Activated T-helper 2 cell treated with anti-CD3 and anti-CD28 coated beads, Interferon-gamma antibody, Interleukin-2, Interleukin-4, amounts not matched to agents 10 μg/mL and 5 μg/mL and 100 μg/mL, durations not matched to agents 14 hours and 24 hours and 36 hours (primary cell): ENCODE data around the gene CREB3L4. TPM values are rescaled to one million over a fixed set of nuclear protein-coding genes. Genes with fewer than 3 reads are reported as not detected.

Experiments used
- DNase-seq: peaks from one replicate; pipeline ENCODE4 v3.0.0; 2021; ENCODE audit warnings: low spot score
- H3K27ac Mint-ChIP-seq: one replicate; pipeline ENCODE4 v1.8.0; 2021; ENCODE audit warnings: mixed read lengths
- H3K27me3 Mint-ChIP-seq: one replicate; pipeline ENCODE4 v1.8.0; 2021; ENCODE audit warnings: low read depth, mixed read lengths
- H3K36me3 Mint-ChIP-seq: one replicate; pipeline ENCODE4 v1.8.0; 2021; ENCODE audit warnings: low read depth, mixed read lengths
- H3K4me1 Mint-ChIP-seq: one replicate; pipeline ENCODE4 v1.8.0; 2021; ENCODE audit warnings: low read depth, mixed read lengths
- H3K4me3 Mint-ChIP-seq: one replicate; pipeline ENCODE4 v1.8.0; 2021; ENCODE audit warnings: low read depth, mild to moderate bottlenecking, moderate library complexity, mixed read lengths
- H3K9me3 Mint-ChIP-seq: one replicate; pipeline ENCODE4 v1.8.0; 2021; ENCODE audit warnings: mixed read lengths
- intact Hi-C: fragments of 100-400 bp; cut with micrococcal nuclease; formaldehyde crosslinking; loops from one replicate; pipeline ENCODE4 v1.15.1; 2023
- total RNA-seq: library from RNA; stranded (reverse); gene quantifications from 2 replicates; pipeline ENCODE4 v1.2.3, GENCODE V29; 2022

The CREB3L4 gene
- total RNA-seq, 1 donor from 2014 or later = 12.5 TPM

- Mint-ChIP-seq H3K27me3 (no peaks in the 10 kb centered on the region), H3K36me3 (peaks cover 41% of the 10 kb centered on the region), H3K9me3 (no peaks in the 10 kb centered on the region), H3K4me3 (peak overlapping the region; percentile 97), H3K27ac (peak overlapping the region; percentile 94), H3K4me1 (peaks cover 49% of the 10 kb centered on the region)
- DNase-seq = peak; percentile 39
- intact Hi-C loops = loop anchor here (1.0 kb wide), 3 partner anchors 10 to 34 kb away; partner anchors contain the start of genes CREB3L4 and DENND4B
Observed at GRCh38 chr1:153957744-153958110, 10.0 kb upstream of the CREB3L4 start.

- peak; percentile 96 for DNase-seq
- H3K27me3 Mint-ChIP-seq = no peaks in the 10 kb centered on the region
- no peaks in the 10 kb centered on the region for H3K9me3 Mint-ChIP-seq
- H3K4me3 Mint-ChIP-seq = peak within 1 kb of the TSS; percentile 97
- peaks cover 38% of the 10 kb centered on the region for H3K36me3 Mint-ChIP-seq
- peaks cover 51% of the 10 kb centered on the region for H3K4me1 Mint-ChIP-seq
- intact Hi-C loops = loop anchor here (1.0 kb wide), 3 partner anchors 9 to 35 kb away; partner anchors contain the start of genes CREB3L4 and DENND4B
- H3K27ac Mint-ChIP-seq = peak within 1 kb of the TSS; percentile 94
Observed at GRCh38 chr1:153958111-153958960, 9.4 kb upstream of the CREB3L4 start, which contains the start of gene CRTC2. Gene CRTC2 (minus strand): TSS chr1:153958612. CDS start chr1:153958497, 115 bp downstream.

DNA sequence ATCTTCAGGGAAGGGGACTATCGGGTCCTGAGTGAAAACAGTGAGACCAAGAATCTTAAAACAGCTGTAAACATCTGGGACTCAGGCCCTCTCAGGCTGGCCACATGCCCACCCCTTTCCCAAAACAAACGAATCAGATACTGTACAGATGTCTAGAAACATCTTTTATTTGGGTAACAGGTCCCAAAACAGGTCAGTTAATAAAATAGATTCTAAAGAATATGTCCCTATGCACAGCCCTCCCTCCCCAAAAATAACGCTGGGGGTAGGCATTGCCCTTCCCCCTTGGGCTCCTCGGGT lies 8.8 kb upstream of the CREB3L4 start:
- no peak for DNase-seq
- no peaks in the 10 kb centered on the region for H3K27me3 Mint-ChIP-seq
- H3K27ac Mint-ChIP-seq = peak overlapping the region; percentile 94
- H3K4me1 Mint-ChIP-seq = peaks cover 53% of the 10 kb centered on the region
- H3K36me3 Mint-ChIP-seq = peaks cover 34% of the 10 kb centered on the region
- H3K4me3 Mint-ChIP-seq = peak overlapping the region; percentile 97
- intact Hi-C loops = loop anchor here (1.0 kb wide), 3 partner anchors 8 to 36 kb away; partner anchors contain the start of genes CREB3L4 and DENND4B
- no peaks in the 10 kb centered on the region for H3K9me3 Mint-ChIP-seq

DNA sequence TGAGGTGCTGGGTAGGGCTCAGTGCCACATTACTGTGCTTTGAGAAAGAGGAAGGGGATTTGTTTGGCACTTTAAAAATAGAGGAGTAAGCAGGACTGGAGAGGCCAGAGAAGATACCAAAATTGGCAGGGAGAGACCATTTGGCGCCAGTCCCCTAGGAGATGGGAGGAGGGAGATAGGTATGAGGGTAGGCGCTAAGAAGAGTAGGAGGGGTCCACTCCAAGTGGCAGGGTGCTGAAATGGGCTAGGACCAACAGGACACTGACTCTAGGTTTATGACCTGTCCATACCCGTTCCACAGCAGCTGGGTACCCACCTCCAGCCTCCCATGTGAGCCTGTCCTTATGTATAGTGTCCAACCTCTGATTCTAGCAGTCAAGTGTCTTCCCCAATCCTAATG lies 8.2 kb upstream of the CREB3L4 start:
- H3K4me1 Mint-ChIP-seq = peaks cover 53% of the 10 kb centered on the region
- intact Hi-C loops = no loop called here
- peak overlapping the region; percentile 50 for H3K27ac Mint-ChIP-seq

GRCh38 chr1:153960206-153960605 lies 7.5 kb upstream of the CREB3L4 start:
- Mint-ChIP-seq H3K9me3 (no peaks in the 10 kb centered on the region), H3K27ac (no peak overlapping the region), H3K27me3 (no peaks in the 10 kb centered on the region), H3K4me1 (peaks cover 53% of the 10 kb centered on the region), H3K4me3 (no peak overlapping the region), H3K36me3 (peaks cover 27% of the 10 kb centered on the region)
- intact Hi-C loops = loop anchor here (10.0 kb wide), 1 partner anchor 415 kb away; the partner anchor contains the start of genes S100A3, S100A4 and S100A5
- DNase-seq = no peak

More for the DNA sequence above, 8.2 kb upstream of the CREB3L4 start:
- Mint-ChIP-seq H3K36me3 (peaks cover 29% of the 10 kb centered on the region), H3K4me3 (no peak overlapping the region), H3K9me3 (no peaks in the 10 kb centered on the region), H3K27me3 (no peaks in the 10 kb centered on the region)
- DNase-seq = no peak

- H3K4me1 Mint-ChIP-seq = peaks cover 50% of the 10 kb centered on the region
- intact Hi-C loops = loop anchor here (10.0 kb wide), 1 partner anchor 417 kb away; the partner anchor contains the start of genes S100A3, S100A4 and S100A5
- no peaks in the 10 kb centered on the region for H3K27me3 Mint-ChIP-seq
- peak overlapping the region; percentile 54 for H3K4me3 Mint-ChIP-seq
- no peak for DNase-seq
- H3K36me3 Mint-ChIP-seq = peaks cover 36% of the 10 kb centered on the region
- no peaks in the 10 kb centered on the region for H3K9me3 Mint-ChIP-seq
- peak overlapping the region; percentile 25 for H3K27ac Mint-ChIP-seq
Observed at GRCh38 chr1:153961421-153961820, 6.3 kb upstream of the CREB3L4 start.

GRCh38 chr1:153962088-153963029 lies 5.3 kb upstream of the CREB3L4 start:
- intact Hi-C loops = loop anchor here (2.0 to 10.0 kb wide), 2 partner anchors 14 to 418 kb away; partner anchors contain the start of genes JTB, S100A3, S100A4 and S100A5
- H3K36me3 Mint-ChIP-seq = peaks cover 38% of the 10 kb centered on the region
- peak overlapping the region; percentile 84 for H3K4me3 Mint-ChIP-seq
- no peaks in the 10 kb centered on the region for H3K27me3 Mint-ChIP-seq
- peaks cover 46% of the 10 kb centered on the region for H3K4me1 Mint-ChIP-seq
- peak overlapping the region; percentile 86 for H3K27ac Mint-ChIP-seq
- DNase-seq = no peak
- H3K9me3 Mint-ChIP-seq = no peaks in the 10 kb centered on the region

DNA sequence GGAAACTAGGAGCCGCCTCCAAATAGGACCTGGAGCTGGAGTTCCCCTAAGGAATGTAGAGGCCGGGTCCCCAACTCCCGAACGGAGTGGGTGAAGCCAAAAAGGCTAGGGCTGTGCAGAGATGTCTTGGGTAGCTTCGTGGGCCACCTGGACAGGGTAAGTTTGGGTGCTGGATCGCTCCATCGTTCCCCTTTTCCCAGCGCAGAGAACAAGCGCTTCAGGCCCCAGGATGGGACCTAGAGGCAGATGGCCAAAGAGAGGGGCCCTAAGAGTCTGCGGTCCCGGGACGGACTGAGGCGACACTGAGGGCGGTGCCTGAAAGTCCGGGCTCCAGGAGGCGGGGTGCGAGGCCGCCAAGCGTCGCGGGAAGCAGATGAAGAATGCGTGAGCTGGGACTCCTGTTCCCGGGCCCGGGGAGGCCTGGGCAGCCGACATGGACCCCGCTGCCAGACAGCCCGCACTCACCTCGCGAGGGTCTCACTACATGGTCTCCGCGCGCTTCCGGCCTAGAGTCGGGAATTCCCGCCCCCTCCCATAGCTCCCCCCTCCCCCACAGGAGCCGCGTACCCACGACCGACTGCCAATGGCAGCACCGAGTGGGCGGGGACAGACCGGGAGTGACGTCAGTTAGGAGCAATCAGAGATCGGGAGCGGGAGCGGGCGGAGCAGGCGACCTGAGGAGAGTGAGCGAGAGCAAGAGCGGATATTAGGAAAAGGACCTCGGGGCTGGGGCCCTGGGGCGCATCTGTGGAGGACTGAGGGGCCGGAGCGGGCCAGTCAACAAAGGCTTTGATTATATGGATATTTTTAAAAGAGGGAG lies 4.5 kb upstream of the CREB3L4 start, which contains the start of gene SLC39A1:
SLC39A1 (minus strand) TSS at position 508 of the 820 bp plus-strand sequence. CDS start 822 bp downstream, outside the sequence.
- peaks cover 35% of the 10 kb centered on the region for H3K36me3 Mint-ChIP-seq
- no peaks in the 10 kb centered on the region for H3K9me3 Mint-ChIP-seq
- peak within 1 kb of the TSS; percentile 84 for H3K4me3 Mint-ChIP-seq
- intact Hi-C loops = loop anchor here (2.0 to 10.0 kb wide), 2 partner anchors 14 to 418 kb away; partner anchors contain the start of genes JTB, S100A3, S100A4 and S100A5
- DNase-seq = peak; percentile 93
- peak within 1 kb of the TSS; percentile 86 for H3K27ac Mint-ChIP-seq
- H3K27me3 Mint-ChIP-seq = no peaks in the 10 kb centered on the region
- H3K4me1 Mint-ChIP-seq = peaks cover 49% of the 10 kb centered on the region

DNA sequence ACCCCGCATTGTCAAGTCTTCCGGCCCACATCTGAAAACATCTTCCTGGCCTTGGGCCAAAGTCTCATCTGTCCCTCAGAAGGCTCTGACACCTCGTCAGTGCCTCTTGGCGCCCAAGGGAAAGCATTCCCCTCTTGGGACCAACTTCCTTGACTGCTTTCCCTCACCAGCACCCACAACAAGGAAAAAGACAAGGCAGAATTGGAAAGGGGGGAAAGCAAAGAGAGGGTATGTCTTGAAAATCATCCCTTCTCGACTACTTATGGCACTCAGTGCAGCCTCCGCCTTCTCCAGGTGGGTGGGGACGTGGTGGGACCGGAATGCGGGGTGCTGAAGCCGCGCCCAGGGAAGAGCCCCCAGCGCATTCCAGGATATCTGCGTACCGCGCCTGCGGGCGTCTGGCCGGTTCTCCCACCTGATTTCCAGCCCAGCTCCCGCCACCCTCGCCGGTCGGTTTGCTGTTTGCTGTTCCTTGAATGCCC lies 3.8 kb upstream of the CREB3L4 start:
- DNase-seq = no peak
- peaks cover 31% of the 10 kb centered on the region for H3K36me3 Mint-ChIP-seq
- H3K27ac Mint-ChIP-seq = peak overlapping the region; percentile 86
- H3K4me1 Mint-ChIP-seq = peaks cover 53% of the 10 kb centered on the region
- H3K4me3 Mint-ChIP-seq = peak overlapping the region; percentile 84
- intact Hi-C loops = loop anchor here (2.0 to 10.0 kb wide), 2 partner anchors 13 to 419 kb away; partner anchors contain the start of genes JTB, S100A3, S100A4 and S100A5
- no peaks in the 10 kb centered on the region for H3K27me3 Mint-ChIP-seq
- no peaks in the 10 kb centered on the region for H3K9me3 Mint-ChIP-seq

DNA sequence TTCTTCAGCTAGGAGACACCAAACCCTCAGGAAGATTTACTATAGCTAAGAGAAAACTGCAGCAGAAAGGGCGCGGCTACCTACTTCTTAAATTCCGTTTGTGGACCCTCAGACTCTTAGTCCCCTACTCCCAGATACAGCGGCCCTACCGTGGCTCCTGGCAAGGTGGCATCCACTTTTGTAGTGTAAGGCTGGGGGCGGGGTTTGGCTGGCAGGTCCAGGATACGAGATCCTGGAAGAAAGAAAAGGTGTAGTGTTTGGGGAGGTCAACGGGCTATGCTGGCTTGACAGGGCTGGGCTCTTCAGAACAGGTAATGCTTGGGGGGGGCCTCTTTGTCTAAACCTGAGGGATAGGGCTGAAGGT lies 280 bp downstream of the CREB3L4 start:
- Mint-ChIP-seq H3K36me3 (peaks cover 21% of the 10 kb centered on the region), H3K27ac (peak overlapping the region; percentile 98), H3K4me1 (peaks cover 46% of the 10 kb centered on the region), H3K9me3 (no peaks in the 10 kb centered on the region), H3K4me3 (peak overlapping the region; percentile 86), H3K27me3 (no peaks in the 10 kb centered on the region)
- no peak for DNase-seq
- intact Hi-C loops = loop anchor here (1.0 to 10.0 kb wide), 3 partner anchors 9 to 423 kb away; partner anchors contain the start of genes CRTC2, JTB, S100A3 and S100A4

DNA sequence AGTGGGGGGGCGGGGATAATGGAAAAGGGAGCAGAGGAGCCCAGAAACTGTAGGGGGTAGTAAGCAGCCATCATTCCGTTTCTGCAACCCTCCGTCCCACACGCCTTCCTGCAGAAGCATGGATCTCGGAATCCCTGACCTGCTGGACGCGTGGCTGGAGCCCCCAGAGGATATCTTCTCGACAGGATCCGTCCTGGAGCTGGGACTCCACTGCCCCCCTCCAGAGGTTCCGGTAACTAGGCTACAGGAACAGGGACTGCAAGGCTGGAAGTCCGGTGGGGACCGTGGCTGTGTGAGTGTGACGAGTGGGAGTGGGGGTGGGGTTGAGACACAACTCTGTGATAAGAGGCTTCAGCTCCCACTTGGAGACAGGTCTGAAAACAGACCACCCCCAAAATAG lies 706 bp downstream of the CREB3L4 start:
- peaks cover 25% of the 10 kb centered on the region for H3K36me3 Mint-ChIP-seq
- intact Hi-C loops = loop anchor here (10.0 kb wide), 1 partner anchor 424 kb away; the partner anchor contains the start of genes S100A3, S100A4 and S100A5
- peaks cover 47% of the 10 kb centered on the region for H3K4me1 Mint-ChIP-seq
- no peaks in the 10 kb centered on the region for H3K27me3 Mint-ChIP-seq
- H3K27ac Mint-ChIP-seq = peak overlapping the region; percentile 98
- no peaks in the 10 kb centered on the region for H3K9me3 Mint-ChIP-seq
- no peak for DNase-seq
- peak overlapping the region; percentile 86 for H3K4me3 Mint-ChIP-seq
